Skin of body (tissue), 2 donors: Measurements from ENCODE around the gene RBMS1. TPM values are rescaled to one million over a fixed set of nuclear protein-coding genes. Genes with fewer than 3 reads are reported as not detected.
A peak's percentile ranks its signal among the peaks of the same experiment; 100 is the strongest.

Source experiments
- DNase-seq: peaks from one replicate; lab custom pipeline; 2025; lab: John Stamatoyannopoulos, UW
- total RNA-seq: library from RNA; depleted of rRNA; stranded (reverse); fragments of >200 nt; gene quantifications from one replicate; pipeline ENCODE4 v1.2.3, GENCODE V29; 2014

The RBMS1 gene
- total RNA-seq, 1 donor from 2014 or later, result 112 TPM

DNA sequence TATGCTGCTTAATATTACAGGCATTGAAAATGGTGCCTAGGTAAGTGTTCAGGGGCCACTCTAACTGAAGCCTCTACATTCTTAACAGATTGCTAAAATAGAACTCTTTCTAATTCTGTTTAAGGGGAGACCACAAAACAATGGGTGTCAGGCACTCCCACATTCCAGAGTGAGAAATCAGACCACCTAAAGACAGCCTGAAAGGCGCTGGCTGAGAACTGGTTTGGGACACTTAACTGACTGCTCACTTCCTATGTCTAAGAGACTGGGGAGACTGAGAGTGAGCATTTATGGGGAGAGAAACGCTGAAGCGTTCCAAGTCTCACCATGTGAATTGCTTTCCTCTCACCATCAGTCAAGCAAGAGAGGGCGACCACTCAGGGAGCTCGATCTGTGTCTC, 184.7 kb downstream of the RBMS1 start:
- no peak for DNase-seq

DNA sequence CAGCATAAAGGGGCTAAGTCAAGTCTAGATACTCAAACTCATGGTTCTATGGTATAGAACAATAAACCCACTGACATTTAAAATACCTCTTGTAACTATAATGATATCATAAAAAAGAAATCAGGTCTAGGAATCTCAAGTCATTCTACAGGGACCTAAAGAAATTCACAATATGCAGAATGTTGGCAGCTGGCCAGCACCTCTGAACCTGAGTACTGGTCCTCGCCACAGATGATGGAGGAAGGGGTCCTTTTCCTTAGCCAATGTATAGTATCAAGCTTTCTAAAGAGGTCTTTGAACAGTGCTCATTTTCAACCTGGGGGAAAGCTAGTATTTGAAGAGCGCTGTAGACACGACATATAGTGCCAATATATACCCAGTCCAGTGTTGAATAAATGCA, 185.1 kb downstream of the RBMS1 start:
- DNase-seq, result no peak

DNA sequence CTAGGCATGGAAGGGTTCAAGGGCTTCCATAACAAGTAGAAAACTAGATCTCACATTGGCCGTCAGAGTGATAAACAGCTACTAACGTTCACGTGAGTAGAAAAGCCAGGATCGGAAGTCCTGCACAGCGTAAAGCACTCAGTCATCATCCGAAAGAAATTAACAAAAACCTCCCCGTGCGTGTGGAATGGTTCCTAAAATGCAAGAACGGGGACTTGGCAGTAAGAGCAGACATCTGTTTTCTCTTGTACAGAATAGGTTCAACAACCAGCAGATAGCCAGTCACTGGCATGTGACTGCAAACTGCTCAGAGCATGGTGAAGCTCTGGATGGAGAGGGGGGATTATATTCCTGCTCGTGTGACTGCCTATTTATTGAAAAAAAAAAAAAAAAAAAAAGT, 186.6 kb downstream of the RBMS1 start:
- DNase-seq, result peak; percentile 83

DNA sequence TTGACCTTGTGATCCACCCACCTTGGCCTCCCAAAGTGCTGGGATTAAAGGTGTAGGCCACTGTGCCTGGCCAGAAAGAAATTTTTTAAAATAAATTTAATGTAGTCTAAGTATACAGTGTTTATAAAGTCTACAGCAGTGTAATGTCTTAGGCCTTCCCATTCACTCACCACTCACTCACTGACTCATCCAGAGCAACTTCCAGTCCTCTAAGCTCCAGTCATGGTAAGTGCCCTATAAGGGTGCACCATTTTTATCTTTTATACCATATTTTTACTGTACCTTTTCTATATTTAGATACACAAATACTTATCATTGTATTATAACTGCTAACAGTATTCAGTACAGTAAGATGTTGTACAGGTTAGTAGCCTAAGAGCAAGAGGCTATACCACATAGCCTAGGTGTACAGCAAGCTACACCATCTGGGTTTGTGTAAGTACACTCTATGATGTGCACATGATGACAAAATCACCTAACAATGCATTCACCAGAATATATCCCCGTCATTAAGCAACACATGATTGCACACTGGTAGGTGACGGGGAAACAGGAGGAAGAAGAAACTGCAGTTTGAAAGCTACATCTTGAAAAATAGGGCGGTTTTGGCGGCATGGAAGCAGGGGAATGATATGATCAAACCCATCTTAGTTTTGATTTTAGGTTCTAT, 188.4 kb downstream of the RBMS1 start:
- DNase-seq, result no peak

DNA sequence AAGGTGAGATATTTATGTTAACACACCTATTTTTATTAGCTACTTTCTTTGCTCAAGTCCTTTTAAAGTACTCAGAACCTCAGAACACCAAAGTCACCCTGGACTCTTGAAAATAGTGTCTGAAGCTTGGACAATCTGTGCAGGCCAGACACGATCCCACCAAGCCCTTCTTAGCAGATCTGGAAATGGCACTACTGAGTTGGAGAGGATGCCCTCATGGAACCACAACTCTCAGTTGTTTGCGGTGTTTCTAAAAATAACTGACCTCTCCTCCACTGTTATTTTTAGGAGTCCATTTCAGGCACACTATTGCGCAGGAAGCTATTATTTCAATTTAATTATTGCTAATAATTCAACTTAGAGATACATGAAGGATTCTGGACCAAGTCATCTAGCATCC, 190.1 kb downstream of the RBMS1 start:
- DNase-seq, result no peak

DNA sequence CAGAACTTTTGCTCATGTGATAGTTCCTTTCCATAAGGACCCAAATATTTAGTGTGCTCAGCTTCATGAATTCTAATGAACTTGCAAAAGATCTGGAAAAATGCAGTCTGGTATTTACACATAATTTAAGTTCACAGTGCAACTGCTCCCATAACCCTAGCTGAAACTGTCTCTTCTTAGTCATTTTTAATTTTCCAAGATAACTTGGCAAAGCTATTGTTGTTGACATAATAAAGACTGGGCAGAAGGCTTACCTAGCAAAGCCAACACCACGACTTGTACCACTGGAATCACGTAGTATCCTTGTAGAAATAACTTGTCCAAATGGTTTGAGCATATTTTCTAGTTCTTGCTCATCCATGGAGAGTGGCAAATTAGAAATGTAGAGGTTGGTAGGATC, 190.5 kb downstream of the RBMS1 start:
- DNase-seq, result no peak

DNA sequence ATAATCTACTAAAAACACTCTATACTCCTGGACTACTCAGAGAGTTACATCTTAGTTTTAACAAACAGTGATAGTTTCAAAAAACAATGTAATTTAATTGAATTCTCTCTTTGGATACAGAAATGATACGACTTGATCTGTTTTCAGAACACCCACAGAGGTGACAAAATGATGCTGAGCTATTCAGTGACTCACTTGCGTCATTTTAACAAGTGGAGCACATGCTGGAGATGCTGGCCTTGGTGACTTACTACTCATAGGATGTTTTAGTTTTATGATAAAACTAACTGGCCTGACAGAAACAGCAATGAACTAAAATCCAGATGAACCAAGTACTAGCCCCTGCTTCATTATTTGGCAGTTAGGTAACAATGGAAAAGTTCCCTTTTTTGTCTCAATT, 192.2 kb downstream of the RBMS1 start:
- DNase-seq, result no peak

DNA sequence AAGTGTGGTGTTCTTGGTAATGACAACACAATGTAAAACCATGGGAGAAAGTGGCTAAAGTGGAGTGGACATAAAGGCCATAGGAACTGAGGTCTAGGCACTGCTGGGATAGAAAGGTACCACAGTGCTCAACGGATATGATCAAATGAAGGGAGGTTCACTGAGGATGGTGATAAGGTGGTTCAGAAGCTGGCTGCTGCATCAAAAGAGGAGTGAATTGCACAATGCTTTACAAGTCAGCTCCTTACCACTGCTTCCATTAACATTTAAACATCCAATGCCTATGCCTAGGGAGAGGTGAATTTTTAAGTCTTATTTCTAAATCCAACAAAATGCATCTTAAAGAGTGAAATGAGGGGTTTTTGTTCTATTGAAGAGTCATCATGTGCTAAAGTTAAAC, 193.4 kb downstream of the RBMS1 start:
- no peak for DNase-seq

DNA sequence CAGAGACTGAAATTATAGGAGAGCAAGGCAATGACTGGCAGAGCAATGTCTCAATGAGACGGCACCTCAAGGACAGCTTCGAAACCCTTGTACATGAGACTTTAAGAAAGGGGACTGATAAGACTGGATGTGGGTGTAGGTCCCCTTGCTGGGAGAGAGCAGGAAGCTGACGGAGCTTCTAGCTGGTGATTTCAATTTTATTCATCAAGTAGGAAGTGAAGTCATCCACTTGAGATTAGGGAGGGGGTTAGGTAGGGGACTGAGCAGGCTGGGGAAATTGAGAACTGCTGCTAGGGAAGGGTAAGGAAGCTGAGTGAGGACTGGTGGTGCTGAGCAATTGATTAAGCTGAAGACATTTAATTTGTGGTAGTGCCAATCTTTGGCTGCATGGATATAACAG, 194.1 kb downstream of the RBMS1 start:
- no peak for DNase-seq

DNA sequence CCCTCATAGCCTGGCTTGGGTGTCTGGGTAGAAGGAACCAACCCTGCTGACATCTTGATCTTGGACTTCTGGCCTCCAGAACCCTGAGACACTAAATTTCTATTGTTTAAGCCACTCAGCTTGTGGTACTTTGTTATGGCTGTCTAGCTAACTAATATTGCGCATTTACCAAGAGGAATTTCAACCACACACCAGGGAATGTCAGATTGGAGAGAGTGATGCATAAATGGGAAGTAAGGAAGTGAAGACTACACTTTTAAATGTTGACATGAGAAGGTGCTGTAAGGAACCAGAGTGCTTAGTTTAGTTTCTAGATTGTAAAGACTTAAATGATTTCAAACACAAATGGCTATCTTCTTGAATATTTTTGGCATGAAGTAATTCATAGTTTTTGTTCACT, 194.6 kb downstream of the RBMS1 start:
- no peak for DNase-seq

DNA sequence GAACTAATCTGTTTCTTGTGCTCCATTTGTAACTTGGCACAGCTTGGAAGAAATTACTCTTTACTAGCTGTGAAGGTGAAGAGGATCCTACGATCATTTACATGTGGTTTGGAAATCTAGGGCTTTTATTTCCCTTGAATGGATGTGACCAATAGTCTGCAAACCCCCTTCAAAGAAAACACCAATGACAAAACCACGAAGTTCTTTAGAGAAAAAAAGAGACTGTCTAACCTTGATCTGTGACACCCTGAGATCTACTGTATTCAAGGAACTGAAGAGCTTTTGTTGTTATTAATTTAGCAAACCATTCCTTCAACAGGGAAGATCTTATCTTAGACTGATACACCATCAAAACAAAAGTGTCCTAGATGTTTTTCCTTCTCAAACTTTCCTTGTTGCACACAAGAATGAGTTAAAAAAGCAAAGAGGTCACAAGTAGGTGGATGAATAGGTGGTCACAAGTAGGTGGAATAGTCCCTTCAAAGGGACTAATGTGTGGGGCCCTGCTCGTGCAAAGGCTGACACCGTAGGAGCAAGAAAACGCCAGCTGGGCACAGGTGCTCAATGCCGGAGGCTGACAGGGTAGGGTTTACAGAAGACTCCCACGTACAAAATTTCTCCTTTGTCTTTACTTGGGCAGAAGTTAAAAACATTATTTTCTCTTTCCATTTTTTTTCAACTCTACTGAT, 197.9 kb downstream of the RBMS1 start:
- DNase-seq, result no peak

DNA sequence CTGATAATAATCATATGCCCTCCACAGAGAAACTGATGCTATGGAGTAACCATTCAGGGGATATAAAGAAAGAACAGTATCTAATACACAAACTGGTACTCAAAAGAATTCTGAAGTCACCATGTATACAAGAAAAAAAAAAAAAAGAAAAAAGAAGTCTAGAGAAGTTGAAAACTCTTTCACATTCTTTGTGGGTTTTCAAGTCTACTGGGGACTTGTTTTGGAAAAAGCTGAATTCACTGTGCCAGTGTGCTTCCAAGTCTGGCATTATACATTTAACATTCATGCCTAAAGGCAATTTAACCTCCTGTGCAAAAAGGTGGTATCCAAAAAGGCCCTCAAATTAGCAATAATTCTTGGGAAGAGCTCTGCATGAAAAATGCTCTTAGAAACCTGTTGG, 198.7 kb downstream of the RBMS1 start:
- DNase-seq, result no peak

DNA sequence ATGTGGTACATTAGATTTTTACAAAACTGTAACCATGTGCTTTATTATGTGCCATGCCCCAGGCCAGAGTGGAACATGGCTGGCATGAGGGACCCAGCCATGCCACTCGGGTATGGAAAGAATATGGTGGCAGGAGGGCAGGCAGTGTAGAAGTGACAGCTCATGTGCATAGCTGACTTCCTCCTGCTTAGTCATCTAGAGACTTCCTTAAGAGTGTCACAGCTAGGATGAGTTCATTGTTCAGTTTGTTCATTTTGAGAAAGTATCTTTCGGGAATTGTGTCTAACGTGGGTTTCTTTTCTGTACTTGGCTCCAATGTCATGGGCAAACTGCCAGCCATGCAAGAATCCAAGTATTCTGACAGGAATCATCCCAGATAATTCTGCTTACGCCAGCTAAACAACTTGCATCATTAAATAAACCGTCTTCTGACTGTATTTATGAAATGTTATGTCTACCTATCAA, 199.2 kb downstream of the RBMS1 start:
- peak; percentile 77 for DNase-seq

DNA sequence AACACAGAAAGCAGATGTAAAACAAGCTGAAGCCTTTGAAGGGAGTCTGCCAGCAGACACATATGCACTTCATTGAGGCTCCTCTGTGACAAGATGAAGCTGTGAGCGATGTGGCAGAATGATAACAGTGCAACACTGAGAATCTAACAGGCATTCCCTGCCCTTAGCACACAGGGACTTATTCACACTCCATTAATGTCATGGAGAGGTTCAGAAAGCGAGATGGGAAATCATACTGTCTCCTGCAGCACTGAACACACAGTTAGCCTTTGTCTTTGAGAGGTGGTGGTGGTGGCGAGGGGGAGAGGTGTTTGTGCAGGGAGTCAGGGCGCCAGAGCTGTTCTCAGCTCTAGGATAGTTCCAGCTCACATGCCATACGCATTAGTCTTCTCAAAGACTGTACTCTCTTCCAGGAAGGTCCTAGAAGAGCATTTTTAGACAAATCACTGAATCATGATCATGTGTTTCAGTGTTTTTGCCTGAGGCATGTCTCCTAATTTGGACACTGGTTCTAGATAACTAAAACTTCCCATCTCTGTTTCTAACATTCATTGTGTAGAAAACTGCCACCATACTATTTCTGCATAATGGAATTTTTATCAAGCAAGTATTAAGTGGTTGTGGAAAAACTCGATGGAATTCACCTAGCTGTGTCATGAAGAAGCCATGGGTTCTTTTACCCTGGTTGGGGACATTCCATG, 200.1 kb downstream of the RBMS1 start:
- peak; percentile 73 for DNase-seq

DNA sequence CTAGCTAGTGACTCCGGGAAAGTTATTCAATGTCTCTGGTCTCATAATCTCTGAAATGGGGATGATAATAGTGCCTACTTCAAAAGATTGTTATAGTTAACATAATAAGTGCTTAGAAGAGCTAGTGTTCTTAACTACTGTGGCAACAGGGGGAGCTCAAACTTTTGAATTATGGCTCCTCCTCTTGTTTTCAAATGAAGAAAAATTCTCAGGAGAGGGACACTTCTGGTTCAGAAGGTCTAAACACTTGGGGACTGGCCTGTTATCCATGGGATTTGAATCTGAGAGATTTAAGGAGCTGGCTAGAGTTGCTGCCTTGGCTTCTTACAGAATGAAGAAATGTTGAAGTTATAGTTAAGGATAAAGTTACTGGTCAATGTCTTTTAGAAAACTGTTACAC, 201.4 kb downstream of the RBMS1 start:
- DNase-seq, result no peak

DNA sequence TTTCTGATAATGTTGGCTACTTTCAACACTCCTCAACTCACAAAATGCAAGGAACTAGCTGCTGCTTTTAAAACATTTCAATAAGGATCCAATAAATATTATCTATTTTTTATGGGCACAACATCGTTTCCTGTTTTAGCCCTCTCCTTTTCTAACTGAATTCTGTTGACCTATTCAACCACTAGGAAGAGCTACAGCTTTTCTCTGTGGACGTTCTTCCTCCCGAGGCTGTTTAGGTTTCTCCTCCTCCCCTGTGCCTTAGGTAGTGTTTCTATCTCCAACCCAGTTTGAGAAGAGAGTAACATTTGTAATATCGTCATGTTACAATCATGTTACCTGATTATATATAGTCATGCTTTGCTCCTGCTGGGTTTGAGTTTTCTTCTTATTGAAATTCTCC, 202.2 kb downstream of the RBMS1 start:
- DNase-seq, result no peak

DNA sequence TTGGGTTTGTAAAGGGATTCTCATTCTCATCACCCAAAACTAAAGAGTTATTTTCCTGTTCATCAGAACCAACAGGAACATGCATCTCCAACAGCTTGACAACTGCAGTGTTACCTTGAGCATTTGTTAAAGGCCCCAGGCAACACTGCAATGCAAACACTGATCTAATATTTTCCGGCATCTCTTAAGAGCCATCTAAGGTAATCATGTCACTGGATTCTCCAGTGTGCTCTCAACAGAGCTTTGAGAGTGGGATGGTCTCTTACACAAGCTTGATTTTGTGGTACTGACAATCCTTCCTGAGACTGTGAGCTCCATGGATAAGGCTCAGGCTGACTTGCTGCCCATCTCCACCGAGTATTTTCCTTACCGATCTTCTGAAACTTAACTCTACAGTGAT, 203.0 kb downstream of the RBMS1 start:
- no peak for DNase-seq

DNA sequence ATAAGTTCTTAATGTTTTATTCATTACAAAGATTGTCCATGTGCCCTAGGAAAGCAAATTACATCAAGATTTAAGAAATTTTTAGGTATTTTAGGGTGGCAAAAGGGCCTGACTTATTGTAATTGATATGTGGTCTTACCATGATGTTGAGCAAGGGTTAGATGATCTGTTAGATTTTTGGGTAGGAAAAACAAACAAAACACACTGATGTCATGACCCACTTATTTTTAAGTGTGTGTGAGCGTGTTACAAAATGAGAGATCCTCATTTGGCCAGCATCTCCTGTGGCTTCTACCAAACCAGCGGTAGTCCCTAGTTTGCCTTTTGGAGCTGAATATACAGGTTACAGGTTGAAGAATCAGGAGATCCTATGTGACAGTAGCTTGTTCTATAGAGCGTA, 203.8 kb downstream of the RBMS1 start:
- no peak for DNase-seq

DNA sequence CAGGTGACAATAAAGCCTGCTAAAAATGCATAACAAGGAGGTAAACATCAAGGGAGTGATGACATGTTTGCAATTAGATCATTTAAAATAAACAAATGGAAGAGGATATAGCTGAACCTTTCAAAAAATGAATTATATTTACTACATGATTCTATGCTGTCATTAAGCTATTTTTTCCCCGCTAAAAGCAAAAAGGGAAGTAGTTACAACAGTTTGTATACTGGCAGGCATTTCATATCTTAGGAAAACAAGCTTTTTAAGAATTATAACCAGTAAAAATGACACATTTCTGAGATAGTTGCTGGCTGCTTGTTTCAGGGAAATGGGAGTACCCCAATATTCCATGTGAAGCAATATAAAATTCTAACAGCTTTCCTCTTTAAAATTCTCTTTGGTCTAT, 204.5 kb downstream of the RBMS1 start:
- no peak for DNase-seq

DNA sequence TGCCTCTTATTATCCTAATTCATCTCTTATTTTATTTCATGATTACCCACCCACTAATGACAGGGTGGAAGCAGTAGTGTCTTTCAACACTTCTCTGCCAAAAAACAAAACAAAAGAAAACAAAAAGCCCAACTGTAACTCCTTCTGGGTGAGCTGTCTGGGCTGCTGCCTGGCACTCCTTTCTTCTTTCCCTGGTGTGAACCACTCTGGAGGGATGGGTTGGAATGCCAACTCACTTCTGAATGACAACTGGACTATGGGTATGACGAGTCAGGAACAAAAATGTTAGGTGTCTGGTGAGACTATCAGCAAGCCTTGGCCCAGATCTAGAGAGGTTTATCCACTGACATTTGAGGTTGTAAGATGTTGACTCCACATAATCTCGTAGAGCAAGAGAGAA, 205.3 kb downstream of the RBMS1 start:
- DNase-seq, result no peak

DNA sequence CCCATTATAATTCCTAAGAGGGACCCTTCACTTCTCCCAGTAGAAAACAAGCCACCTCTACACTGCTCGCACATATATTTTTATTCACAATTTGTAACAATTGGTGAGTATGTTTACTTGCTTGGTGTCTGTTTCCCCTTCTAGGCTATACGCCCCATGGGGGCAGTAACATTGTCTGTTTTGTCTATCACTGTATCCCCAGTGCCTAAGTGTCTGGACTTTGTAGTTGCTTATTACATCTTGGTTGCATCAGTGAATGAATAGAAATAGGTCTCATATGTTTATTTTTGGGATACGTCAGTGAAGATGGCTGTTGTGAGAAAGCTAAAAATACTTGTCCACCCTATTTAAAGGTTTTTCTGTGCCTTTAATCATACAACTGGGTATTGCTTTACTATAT, 206.1 kb downstream of the RBMS1 start:
- DNase-seq, result no peak

DNA sequence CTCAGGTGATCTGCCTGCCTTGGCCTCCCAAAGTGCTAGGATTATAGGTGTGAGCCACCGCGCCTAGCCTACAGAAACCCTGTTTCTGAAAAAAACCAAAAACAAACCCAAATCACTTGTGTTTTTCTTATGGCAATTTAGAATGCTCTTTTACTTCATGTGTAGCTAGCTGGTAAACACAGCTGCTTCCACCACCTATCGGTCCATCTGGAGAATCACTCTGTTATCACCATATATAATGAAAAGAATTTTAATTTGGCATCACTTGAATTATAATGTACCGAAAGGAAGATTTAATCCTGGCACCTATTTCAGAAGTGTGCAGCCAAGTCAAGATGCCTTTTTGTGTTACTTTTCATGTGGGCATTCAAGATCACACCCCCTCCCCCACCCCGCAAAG, 207.1 kb downstream of the RBMS1 start:
- no peak for DNase-seq

DNA sequence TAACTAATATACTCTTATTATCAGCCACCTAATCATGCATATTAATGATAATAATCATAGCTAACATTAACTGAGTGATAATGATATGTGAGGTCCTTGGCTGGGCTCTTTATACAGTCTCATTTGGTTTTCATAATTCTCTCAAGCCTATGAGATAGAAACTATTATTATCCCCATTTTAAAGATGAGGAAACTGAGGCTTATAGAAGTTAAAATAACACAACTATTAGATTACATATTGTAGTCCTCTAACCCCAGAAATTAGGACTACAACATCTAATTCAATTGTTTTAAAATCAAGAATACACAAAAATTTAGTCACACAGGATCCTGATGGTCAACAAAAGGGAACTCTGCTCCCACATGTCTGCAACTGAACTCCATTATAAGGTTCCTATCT, 209.9 kb downstream of the RBMS1 start:
- no peak for DNase-seq
